ENCODE results near the gene PRAMEF11. TPM values are rescaled to one million over a fixed set of nuclear protein-coding genes. Genes with fewer than 3 reads are reported as not detected.
"Not testable (repeated sequence)": the region's sequence is repeated elsewhere in the genome, so short reads cannot be mapped to it uniquely, and the experiment has no call there.

Gene PRAMEF11
- not detected for total RNA-seq

DNA sequence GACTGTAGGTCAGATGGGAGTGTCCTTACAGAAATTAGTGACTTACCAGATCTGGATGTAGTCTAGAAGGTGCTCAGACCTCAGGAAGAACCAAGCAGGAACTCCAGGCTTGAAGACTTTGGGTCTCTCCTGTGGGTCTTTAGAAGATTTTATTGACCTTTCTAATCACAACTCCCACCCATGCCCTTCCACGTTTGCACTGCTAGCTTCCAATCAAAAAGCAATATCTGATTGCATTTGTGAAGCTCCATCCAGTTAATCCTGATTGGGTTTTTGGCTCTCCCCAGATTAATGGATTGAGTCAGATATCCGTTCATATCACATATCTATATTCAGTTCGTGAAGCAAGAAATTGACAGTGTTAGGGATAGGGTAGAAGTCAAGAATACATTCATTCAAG lies at the start of gene PRAMEF11:
Gene PRAMEF11, minus strand, starts transcription at position 101 of the 400 bp plus-strand sequence. CDS start 2,621 bp downstream, outside the sequence.
- TF ChIP-seq, protein P1, sequence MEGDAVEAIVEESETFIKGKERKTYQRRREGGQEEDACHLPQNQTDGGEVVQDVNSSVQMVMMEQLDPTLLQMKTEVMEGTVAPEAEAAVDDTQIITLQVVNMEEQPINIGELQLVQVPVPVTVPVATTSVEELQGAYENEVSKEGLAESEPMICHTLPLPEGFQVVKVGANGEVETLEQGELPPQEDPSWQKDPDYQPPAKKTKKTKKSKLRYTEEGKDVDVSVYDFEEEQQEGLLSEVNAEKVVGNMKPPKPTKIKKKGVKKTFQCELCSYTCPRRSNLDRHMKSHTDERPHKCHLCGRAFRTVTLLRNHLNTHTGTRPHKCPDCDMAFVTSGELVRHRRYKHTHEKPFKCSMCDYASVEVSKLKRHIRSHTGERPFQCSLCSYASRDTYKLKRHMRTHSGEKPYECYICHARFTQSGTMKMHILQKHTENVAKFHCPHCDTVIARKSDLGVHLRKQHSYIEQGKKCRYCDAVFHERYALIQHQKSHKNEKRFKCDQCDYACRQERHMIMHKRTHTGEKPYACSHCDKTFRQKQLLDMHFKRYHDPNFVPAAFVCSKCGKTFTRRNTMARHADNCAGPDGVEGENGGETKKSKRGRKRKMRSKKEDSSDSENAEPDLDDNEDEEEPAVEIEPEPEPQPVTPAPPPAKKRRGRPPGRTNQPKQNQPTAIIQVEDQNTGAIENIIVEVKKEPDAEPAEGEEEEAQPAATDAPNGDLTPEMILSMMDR (IDR thresholded peaks at IDR 0.05; ENCODE audit: low read depth), result not testable (repeated sequence)

DNA sequence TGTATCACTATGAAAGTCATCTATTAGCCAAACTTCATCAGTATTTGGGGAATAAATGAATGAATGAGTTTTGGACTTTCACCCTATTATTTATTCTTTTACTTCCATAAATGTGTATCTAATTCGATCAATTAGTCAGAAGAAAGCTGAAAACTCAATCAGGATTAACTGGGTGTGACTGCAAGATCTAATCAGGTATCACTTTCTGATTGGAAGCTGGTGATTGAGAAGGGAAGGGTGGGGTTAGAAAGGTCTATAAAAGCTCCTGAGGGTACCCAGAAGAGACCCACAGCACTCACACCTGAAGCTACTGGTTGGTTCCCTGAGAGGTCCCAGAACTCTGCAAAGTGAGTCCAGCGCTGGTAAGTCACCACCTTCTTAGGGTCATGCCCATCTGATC lies 25.6 kb upstream of the PRAMEF11 start, which contains the start of gene PRAMEF2:
Gene PRAMEF2, plus strand, starts transcription at position 301 of the 400 bp plus-strand sequence. CDS start 1,924 bp downstream, outside the sequence.
- TF ChIP-seq, protein P1 (IDR thresholded peaks at IDR 0.05; ENCODE audit: low read depth), result not testable (repeated sequence)

DNA sequence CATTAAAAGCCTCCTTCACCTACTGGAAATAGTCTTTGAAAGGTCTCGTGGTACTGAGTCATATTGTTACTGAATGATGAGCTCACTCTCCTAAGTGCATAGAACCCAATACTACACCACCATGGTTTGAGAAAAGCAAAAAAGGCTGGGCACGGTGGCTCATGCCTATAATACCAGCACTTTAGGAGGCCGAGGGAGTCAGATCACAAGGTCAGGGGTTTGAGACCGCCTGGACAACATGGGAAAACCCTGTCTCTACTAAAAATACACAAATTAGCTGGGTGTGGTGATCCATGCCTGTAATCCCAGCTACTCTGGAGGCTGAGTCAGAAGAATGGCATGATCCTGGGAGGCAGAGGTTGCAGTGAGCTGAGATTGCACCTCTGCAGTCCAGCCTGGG lies 20.6 kb upstream of the PRAMEF11 start:
- TF ChIP-seq, protein P1 (IDR thresholded peaks at IDR 0.05; ENCODE audit: low read depth), result no peak

DNA sequence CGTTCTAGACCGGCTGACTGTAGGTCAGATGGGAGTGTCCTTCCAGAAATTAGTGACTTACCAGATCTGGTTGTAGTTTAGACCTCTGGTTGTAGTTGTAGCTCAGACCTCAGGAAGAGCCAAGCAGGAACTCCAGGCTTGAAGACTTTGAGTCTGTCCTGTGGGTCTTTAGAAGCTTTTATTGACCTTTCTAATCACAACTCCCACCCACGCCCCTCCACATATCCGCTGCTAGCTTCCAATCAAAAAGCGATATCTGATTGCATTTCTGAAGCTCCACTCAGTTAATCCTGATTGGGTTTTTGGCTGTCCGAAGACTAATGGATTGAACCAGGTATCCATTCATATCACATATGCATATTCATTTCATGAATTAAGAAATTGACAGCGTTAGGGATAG lies 17.4 kb upstream of the PRAMEF11 start, which contains the start of gene HNRNPCL1:
Gene HNRNPCL1, minus strand, starts transcription at position 101 of the 400 bp plus-strand sequence. CDS start 431 bp downstream, outside the sequence.
- TF ChIP-seq, protein P1 (IDR thresholded peaks at IDR 0.05; ENCODE audit: low read depth), result not testable (repeated sequence)

DNA sequence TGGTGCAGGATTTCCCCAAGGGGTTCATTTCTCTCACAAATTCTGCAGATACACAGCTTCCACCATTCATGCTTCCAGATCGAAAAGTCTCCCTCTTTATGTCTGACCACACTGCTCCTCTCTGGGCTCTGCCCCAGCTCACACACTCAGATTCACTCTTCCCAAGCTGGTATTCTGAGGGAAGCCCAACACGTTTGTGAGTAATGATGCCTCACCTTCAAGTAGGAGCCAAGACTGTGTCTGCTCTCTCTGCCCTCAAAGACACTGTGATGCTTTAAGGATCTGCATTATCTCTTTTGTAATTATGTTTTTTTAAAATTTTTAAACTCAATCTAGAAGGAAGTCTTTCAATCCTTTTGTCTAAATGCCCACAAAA lies 19.8 kb downstream of the PRAMEF11 start:
- TF ChIP-seq, protein P1 (IDR thresholded peaks at IDR 0.05; ENCODE audit: low read depth), result no peak

DNA sequence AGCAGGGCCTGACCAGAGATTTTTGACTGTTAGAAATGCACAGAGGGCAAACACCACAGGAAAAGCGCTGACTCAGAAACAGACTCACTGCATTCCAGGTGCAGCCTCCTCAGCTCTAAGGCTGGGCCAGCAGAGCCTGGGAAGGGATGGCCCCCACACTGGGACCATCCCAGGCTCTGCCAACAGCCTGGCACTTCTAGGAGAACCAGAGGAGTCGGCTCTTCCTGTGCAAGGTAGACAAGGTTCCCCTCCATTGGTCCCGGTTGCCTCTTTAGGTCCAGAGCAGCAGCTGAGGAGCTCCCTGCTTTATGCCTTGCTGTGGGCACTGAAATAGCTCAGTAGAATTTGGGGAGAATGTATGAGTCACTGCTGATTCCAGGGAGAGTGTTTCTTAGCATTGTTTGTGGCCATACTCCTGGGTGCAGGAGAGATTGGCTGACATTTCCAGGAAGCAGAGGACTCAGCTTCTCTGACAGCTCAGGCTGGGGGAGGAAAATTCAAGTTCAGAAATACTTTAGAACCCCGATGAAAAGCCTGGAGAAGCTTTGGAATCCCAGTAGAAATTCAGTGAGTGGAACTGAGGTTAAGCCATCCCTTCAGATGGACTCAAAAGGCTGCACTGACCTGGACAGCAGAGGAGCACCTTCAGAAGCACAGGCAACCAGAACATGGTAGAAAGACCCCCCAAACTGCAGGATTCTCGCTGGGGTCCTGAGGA lies 20.4 kb downstream of the PRAMEF11 start:
- TF ChIP-seq, protein P1 (IDR thresholded peaks at IDR 0.05; ENCODE audit: low read depth), result no peak

DNA sequence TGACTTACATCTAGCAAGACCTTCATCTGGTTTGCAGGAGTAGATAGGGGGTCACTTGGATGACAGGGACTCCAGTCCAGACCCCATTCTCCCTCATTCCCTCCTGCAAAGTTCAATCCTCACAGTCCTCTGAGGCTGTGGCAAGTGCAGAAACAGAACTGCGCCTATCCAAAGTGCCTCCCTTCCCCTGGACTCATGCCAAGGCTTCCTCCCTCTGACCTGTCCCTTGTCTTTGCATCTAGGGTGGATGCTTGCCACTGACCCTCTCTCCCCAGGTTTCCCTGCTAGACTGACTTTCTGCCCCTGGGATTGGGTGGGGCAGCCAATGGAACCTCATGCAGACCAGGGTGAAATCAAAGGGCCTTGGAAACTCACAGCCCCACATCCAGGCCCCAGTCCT lies 21.3 kb downstream of the PRAMEF11 start:
- TF ChIP-seq, protein P1 (IDR thresholded peaks at IDR 0.05; ENCODE audit: low read depth), result no peak
